Activated naive CD8-positive, alpha-beta T cell treated with anti-CD3 and anti-CD28 coated beads, Interleukin-2, amount 50 U/mL, for 24 hours (primary cell): Measurements from ENCODE around the gene NOTCH2.
"Not testable (repeated sequence)": the region's sequence is repeated elsewhere in the genome, so short reads cannot be mapped to it uniquely, and the experiment has no call there.

Experiments
- ATAC-seq: fragments of 150-1000 bp; cut with Tn5 transposase; one replicate; pipeline ENCODE4 v1.10.0; 2021
- DNase-seq: peaks from one replicate; pipeline ENCODE4 v3.0.0; 2021
- H3K27ac Mint-ChIP-seq: one replicate; pipeline ENCODE4 v1.8.0; 2021; ENCODE audit warnings: mild to moderate bottlenecking, mixed read lengths
- H3K27me3 Mint-ChIP-seq: one replicate; pipeline ENCODE4 v1.8.0; 2021; ENCODE audit warnings: mixed read lengths
- H3K36me3 Mint-ChIP-seq: one replicate; pipeline ENCODE4 v1.8.0; 2021; ENCODE audit warnings: low read depth, mixed read lengths
- H3K4me1 Mint-ChIP-seq: one replicate; pipeline ENCODE4 v1.8.0; 2021; ENCODE audit warnings: mixed read lengths
- H3K4me3 Mint-ChIP-seq: one replicate; pipeline ENCODE4 v1.8.0; 2021; ENCODE audit warnings: mild to moderate bottlenecking, moderate library complexity, mixed read lengths
- H3K9me3 Mint-ChIP-seq: one replicate; pipeline ENCODE4 v1.8.0; 2021; ENCODE audit warnings: mixed read lengths

NOTCH2 gene

GRCh38 chr1:120069067-120069919, at the start of gene NOTCH2:
Gene NOTCH2 (minus strand): TSS chr1:120069662. CDS start chr1:120069406, 256 bp downstream.
- H3K27me3 Mint-ChIP-seq, H3K9me3 Mint-ChIP-seq, H3K36me3 Mint-ChIP-seq, H3K27ac Mint-ChIP-seq: not testable (repeated sequence)
- peaks cover 16% of the 10 kb centered on the region for H3K4me1 Mint-ChIP-seq
- peak within 1 kb of the TSS; percentile 67 for H3K4me3 Mint-ChIP-seq
- DNase-seq, result peak; percentile 62
- ATAC-seq, result peak; percentile 63

DNA sequence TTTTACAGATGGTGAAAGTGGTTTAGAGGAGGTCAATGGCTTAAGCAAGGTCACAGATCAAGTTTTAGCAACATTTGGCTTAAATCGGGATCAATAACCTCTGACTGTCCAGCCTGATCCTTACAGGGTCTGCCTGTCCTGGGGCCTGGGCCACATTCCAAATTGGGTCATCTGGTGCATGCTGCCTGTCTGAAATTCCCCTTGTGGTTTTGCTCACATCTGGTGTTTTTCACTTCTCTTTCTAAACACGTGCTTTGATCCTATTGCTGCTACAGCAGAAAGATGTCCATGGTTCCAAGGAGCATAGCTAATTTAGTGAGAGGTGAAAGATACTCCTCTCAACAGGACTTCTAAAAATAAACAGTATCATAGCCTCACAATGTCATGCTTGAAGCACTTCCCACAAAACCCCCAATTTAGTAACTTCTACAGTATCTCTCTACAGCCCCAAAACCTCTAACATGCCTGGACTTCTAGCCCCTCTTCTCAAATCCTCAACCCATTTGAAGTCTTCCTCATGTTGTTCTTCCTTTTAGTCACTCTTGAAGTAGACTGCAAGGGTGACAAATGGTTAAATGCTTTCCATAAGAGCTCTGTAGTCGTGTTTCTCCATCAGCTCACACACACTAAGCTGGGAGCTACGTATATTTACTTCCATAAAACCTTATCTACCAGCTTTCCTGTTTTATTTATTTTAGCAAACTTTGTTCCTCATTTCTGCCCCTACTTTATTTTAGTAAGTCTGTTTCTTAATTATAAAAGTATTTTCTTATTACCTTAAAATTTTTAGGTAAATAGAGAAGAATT, 48.1 kb upstream of the NOTCH2 start:
- H3K36me3 Mint-ChIP-seq, H3K27me3 Mint-ChIP-seq, DNase-seq, ATAC-seq, H3K4me3 Mint-ChIP-seq, H3K27ac Mint-ChIP-seq, H3K9me3 Mint-ChIP-seq, H3K4me1 Mint-ChIP-seq: not testable (repeated sequence)

GRCh38 chr1:120116094-120116493, 46.6 kb upstream of the NOTCH2 start:
- not testable (repeated sequence) for H3K4me1 Mint-ChIP-seq, ATAC-seq, DNase-seq, H3K9me3 Mint-ChIP-seq, H3K4me3 Mint-ChIP-seq, H3K36me3 Mint-ChIP-seq, H3K27ac Mint-ChIP-seq, H3K27me3 Mint-ChIP-seq

DNA sequence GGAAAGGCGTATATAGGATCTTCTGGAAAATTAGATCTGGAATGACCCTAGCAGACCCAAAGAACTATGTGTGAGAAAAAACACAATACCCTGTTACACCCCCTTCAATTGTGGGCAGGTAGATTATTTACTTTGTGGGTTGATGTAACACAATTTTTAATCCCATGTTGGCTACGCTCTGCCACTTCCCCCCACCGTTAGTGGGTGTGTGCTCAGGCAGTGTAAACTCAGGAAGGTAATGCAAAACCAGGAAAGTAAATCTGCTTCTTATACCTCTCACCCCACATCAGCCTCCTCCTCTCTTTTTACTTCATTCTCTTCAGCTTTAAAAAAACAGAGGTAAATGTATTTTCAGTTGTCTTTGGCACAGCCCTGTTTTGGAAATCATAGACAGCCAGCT, 43.7 kb upstream of the NOTCH2 start:
- ATAC-seq, H3K27ac Mint-ChIP-seq: not testable (repeated sequence)

DNA sequence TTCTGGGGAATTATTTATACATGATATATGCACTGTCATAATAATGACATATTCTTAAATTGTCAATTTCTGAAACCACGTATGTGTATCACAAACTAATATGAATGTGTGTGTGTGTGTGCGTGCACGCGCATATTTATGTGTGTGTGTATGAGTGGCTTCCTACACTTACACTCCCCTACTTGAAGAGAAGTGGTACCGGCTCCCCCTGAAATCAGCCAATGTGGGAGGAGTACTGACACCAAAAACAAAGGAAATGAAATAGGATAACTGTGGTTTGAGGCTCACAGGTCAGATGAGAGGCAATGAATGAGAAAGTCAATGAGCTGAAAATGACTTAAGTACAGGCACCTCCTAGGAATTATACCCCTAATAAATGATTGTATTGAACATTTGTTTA, 42.8 kb upstream of the NOTCH2 start:
- not testable (repeated sequence) for H3K27me3 Mint-ChIP-seq, H3K36me3 Mint-ChIP-seq

More for the DNA sequence above, 43.7 kb upstream of the NOTCH2 start:
- H3K9me3 Mint-ChIP-seq, H3K4me1 Mint-ChIP-seq, DNase-seq, H3K4me3 Mint-ChIP-seq, H3K36me3 Mint-ChIP-seq, H3K27me3 Mint-ChIP-seq: not testable (repeated sequence)

DNA sequence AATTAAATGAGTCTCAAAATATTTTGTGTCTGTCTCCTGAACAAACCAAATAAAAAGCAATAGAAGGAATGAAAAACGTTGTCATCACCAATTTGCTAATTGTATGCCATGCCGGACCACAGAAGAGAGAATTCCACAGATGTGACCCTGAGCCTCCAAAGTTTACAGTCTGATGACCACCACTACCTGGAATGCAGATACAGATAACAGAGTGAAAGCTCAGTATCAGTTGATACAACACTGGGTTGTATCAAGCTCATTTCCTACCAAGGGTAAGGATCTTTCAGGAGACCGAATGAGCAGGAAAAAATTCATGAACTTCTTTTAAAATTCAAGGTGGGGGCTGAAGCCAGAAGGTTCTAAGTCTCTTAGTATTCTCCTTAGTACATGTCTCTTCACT, 42.3 kb upstream of the NOTCH2 start:
- H3K4me1 Mint-ChIP-seq, H3K9me3 Mint-ChIP-seq: not testable (repeated sequence)

More for the DNA sequence above, 42.8 kb upstream of the NOTCH2 start:
- H3K4me1 Mint-ChIP-seq, ATAC-seq, H3K4me3 Mint-ChIP-seq, DNase-seq, H3K27ac Mint-ChIP-seq, H3K9me3 Mint-ChIP-seq: not testable (repeated sequence)

DNA sequence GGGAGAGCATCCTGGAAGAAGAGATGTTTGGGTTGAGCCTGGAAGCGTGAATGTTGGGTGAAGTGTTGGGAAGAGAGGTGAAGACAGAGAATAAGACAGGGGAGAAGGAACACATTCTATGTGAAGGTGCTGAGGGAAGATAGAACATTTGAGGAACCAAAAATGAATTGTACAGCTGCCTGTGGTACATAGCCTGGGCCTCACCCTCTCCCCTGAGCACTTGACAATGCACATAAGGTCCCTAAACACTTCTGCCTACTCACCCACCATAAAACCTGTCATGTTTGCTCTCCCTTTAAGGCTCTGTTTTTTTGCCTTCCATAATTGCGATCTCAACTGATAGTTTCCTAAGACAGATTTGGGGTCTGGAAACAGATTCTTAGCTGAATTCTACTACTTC, 41.5 kb upstream of the NOTCH2 start:
- not testable (repeated sequence) for H3K9me3 Mint-ChIP-seq, H3K4me3 Mint-ChIP-seq, H3K36me3 Mint-ChIP-seq, DNase-seq, H3K27me3 Mint-ChIP-seq, H3K4me1 Mint-ChIP-seq, H3K27ac Mint-ChIP-seq, ATAC-seq

More for the DNA sequence above, 42.3 kb upstream of the NOTCH2 start:
- DNase-seq, H3K36me3 Mint-ChIP-seq, H3K4me3 Mint-ChIP-seq, ATAC-seq, H3K27ac Mint-ChIP-seq, H3K27me3 Mint-ChIP-seq: not testable (repeated sequence)

DNA sequence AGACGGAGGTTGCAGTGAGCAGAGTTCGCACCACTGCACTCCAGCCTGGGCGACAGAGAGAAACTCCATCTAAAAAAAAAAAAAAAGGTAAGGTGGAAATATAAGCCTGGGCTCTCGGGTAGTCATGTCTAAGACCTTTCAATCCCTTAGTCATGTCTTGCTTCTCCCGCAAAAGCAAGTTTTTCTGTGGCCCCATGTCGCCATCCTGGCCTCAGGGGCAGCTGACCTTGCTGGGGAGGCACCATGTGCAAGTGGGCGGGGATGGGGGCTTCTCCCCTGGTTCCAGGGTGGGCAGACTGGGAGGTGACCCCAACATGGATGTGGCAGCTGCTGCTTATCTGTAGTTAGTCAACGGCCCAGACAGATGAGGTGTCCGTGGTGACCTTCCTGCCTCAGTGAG, 40.2 kb upstream of the NOTCH2 start:
- ATAC-seq, H3K27me3 Mint-ChIP-seq, H3K9me3 Mint-ChIP-seq, H3K27ac Mint-ChIP-seq, H3K4me1 Mint-ChIP-seq, H3K36me3 Mint-ChIP-seq, DNase-seq, H3K4me3 Mint-ChIP-seq: not testable (repeated sequence)

DNA sequence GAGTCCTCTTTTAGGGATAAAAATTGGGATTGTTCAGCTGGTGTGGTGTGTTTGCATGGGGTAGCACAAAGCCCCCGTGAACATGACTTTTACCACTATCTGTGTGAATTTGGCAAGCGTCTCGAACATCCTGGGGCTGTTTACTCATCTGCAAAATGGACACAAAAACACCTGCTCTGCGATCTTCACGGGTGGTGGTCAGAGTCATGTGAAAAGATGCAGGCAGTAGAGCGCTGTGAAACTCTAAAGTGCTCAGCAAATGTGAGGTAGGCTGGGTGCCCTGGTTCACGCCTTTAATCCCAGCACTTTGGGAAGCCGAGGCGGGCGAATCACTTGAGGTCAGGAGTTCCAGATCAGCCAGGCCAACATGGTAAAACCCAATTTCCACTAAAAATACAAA, 39.7 kb upstream of the NOTCH2 start:
- not testable (repeated sequence) for H3K36me3 Mint-ChIP-seq, H3K27me3 Mint-ChIP-seq, DNase-seq, H3K4me1 Mint-ChIP-seq, H3K4me3 Mint-ChIP-seq, ATAC-seq, H3K27ac Mint-ChIP-seq, H3K9me3 Mint-ChIP-seq

DNA sequence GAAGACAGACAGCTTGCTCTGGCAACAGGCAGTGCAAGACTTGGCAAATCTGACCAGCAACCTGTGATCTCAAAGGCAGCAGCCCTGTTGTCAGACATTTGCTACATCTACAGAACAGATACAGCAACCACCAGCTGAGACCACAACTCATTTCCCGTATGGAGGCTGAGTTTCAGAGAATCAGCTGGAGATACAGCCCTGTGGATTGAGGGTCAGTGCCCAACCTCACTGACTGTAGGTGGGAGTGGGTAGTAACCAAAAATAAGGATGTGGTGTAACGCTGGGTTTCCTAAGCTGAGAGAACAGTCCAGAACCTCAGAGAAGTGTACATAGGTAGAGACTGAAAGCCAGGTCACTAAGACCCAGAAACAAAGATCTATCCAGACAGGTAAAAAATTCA, 35.8 kb upstream of the NOTCH2 start:
- not testable (repeated sequence) for H3K36me3 Mint-ChIP-seq, DNase-seq, H3K4me3 Mint-ChIP-seq, H3K27me3 Mint-ChIP-seq, H3K4me1 Mint-ChIP-seq, H3K27ac Mint-ChIP-seq, H3K9me3 Mint-ChIP-seq
- peak; percentile 42 for ATAC-seq

- not testable (repeated sequence) for H3K36me3 Mint-ChIP-seq, DNase-seq, H3K27ac Mint-ChIP-seq, H3K9me3 Mint-ChIP-seq, ATAC-seq, H3K27me3 Mint-ChIP-seq, H3K4me3 Mint-ChIP-seq
- peaks cover 14% of the 10 kb centered on the region for H3K4me1 Mint-ChIP-seq
Observed at GRCh38 chr1:120103768-120104167, 34.3 kb upstream of the NOTCH2 start.

DNA sequence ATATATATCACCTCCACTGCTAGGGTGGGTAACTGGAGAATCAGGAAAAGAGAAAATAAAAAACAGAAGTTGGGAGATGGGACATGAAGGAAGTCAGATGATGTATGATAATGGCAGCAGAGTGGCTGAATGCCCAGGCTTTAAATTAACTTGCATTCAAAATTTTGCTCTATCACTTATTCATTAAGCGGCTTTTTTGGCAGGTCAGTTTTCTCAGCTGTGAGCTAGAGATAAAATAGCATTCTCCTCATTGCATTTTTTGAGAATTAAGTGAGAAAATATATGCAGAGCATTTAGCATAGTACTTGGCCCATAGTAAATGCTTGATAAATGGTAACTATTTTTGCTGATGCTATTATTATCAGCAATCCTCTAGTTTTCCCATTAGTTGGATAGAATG, 32.1 kb upstream of the NOTCH2 start:
- not testable (repeated sequence) for H3K36me3 Mint-ChIP-seq, ATAC-seq, H3K27ac Mint-ChIP-seq, H3K4me3 Mint-ChIP-seq, H3K27me3 Mint-ChIP-seq, H3K9me3 Mint-ChIP-seq, DNase-seq
- H3K4me1 Mint-ChIP-seq, result peaks cover 18% of the 10 kb centered on the region

DNA sequence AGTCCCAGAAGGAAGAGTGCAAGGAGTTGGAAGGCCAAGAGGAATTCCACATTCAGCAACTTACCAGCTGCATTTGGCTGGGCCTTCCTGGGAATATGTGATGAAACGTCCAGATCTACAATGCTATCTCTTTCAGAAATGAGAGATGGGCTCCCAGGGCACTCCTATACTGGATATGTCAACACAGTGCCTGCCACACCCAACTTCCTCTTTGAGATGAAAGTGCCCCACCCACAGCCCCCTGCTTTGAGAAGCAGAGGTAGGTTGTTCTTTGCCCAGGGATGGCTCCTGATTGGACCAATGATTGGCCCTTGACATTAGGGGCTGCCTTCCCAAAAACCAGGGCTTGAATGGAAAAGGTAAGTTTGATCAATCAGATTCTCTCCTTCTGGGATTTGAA, 31.1 kb upstream of the NOTCH2 start:
- DNase-seq, H3K4me3 Mint-ChIP-seq, ATAC-seq, H3K36me3 Mint-ChIP-seq, H3K27ac Mint-ChIP-seq, H3K9me3 Mint-ChIP-seq, H3K27me3 Mint-ChIP-seq: not testable (repeated sequence)
- H3K4me1 Mint-ChIP-seq, result peaks cover 15% of the 10 kb centered on the region

GRCh38 chr1:120098986-120099759, 29.7 kb upstream of the NOTCH2 start:
- Mint-ChIP-seq H3K27ac (peak overlapping the region; percentile 49), H3K4me1 (peaks cover 10% of the 10 kb centered on the region)
- H3K9me3 Mint-ChIP-seq, H3K4me3 Mint-ChIP-seq, H3K27me3 Mint-ChIP-seq, DNase-seq, H3K36me3 Mint-ChIP-seq: not testable (repeated sequence)
- peak; percentile 57 for ATAC-seq
